ENCODE measurements around the gene PLXNB2.

DNA sequence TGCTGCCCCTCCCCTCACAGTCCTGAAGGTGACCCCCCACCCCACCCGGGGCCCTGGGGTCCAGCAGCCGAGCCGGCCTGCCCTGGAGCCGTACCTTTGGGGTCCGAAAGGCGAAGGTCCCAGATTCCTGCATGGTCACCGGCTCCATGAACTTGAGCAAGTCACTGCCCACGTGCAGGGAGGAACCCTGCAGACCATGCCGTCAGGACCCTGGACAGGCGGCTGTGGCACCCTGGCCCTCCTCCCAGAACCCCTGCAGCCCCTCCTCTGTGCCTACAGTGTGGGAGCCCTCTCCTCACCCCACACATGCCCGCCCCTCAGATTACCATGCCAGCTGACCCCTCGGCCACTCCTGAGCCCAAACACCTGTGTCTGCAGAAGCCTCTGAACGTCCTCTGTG lies 23.0 kb downstream of the PLXNB2 start:
- TF ChIP-seq, protein P1, sequence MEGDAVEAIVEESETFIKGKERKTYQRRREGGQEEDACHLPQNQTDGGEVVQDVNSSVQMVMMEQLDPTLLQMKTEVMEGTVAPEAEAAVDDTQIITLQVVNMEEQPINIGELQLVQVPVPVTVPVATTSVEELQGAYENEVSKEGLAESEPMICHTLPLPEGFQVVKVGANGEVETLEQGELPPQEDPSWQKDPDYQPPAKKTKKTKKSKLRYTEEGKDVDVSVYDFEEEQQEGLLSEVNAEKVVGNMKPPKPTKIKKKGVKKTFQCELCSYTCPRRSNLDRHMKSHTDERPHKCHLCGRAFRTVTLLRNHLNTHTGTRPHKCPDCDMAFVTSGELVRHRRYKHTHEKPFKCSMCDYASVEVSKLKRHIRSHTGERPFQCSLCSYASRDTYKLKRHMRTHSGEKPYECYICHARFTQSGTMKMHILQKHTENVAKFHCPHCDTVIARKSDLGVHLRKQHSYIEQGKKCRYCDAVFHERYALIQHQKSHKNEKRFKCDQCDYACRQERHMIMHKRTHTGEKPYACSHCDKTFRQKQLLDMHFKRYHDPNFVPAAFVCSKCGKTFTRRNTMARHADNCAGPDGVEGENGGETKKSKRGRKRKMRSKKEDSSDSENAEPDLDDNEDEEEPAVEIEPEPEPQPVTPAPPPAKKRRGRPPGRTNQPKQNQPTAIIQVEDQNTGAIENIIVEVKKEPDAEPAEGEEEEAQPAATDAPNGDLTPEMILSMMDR (IDR thresholded peaks at IDR 0.05; ENCODE audit: low read depth, low read length), result no peak
- no peak for TF ChIP-seq EZH2phosphoT487 (IDR thresholded peaks at IDR 0.05; ENCODE audit: low read depth)

Measured in OCI-LY3 (cell line).